Spleen (tissue), 7 donors: Measurements from ENCODE around the gene NUDT4.

Experiments
- CTCF ChIP-seq, 11 experiments: fragments of 200-600 bp in 7 of 11; fragments of 450-650 bp in 4 of 11; sonication (generic) in 4 of 11; IDR thresholded peaks in 8 of 11; conservative IDR thresholded peaks in 3 of 11; 1 replicate in 7 of 11; 2 replicates in 4 of 11; pipeline versions ENCODE4 v1.4.0 to v1.8.0; 2016 to 2021; ENCODE audit warnings: antibody characterized with exemption in 11 of 11, inconsistent platforms in 4 of 11, mild to moderate bottlenecking in 1 of 11
- POLR2A ChIP-seq, 3 donors: fragments of 450-650 bp; IDR thresholded peaks; one replicate each; pipeline ENCODE4 v1.5.1; 2017; ENCODE audit warnings: antibody characterized with exemption in 3 of 3, mild to moderate bottlenecking in 1 of 3
- POLR2AphosphoS5 ChIP-seq, 3 donors: sonication (generic); formaldehyde crosslinking; IDR thresholded peaks; one replicate each; pipeline ENCODE4 v1.5.1; 2017; ENCODE audit warnings: antibody characterized with exemption in 3 of 3
- donor health status: DM: no; HTN: no; CAD: no; lungs with moderate emphysema.
- donor health status: DM: no; HTN: no; CAD: no.
- donor health status: DM: no; HTN: no; CAD: no.

- TF ChIP-seq POLR2A (IDR thresholded peaks at IDR 0.05), result no peak
- no peak for TF ChIP-seq CTCF (IDR thresholded peaks at IDR 0.05 in 8 of 11, conservative IDR thresholded peaks at IDR 0.05 in 3 of 11)
- TF ChIP-seq POLR2AphosphoS5 (IDR thresholded peaks at IDR 0.05), result no peak
Measured at GRCh38 chr12:93351726-93352125, 26.0 kb upstream of the NUDT4 start.
